Measurements from ENCODE around the gene PLA2G2F.

- no peak for TF ChIP-seq CTCF (IDR thresholded peaks at IDR 0.05)
- TF ChIP-seq RAD21 (conservative IDR thresholded peaks at IDR 0.05 in 1 of 2, IDR thresholded peaks at IDR 0.05 in 1 of 2): no peak
- TF ChIP-seq POLR2A (IDR thresholded peaks at IDR 0.05; ENCODE audit: low read length): no peak
- TF ChIP-seq SREBF2 (IDR thresholded peaks at IDR 0.05): no peak
- no peak for TF ChIP-seq GATA3 (IDR thresholded peaks at IDR 0.05; ENCODE audit: borderline replicate concordance)
- TF ChIP-seq MAX (IDR thresholded peaks at IDR 0.05): no peak
- TF ChIP-seq HEYL (CRISPR knock-in tag; IDR thresholded peaks at IDR 0.05): no peak
- TF ChIP-seq REST (IDR thresholded peaks at IDR 0.05): no peak
- TF ChIP-seq PHF8 (IDR thresholded peaks at IDR 0.05; ENCODE audit: borderline replicate concordance, low read depth): no peak
- no peak for TF ChIP-seq RFX5 (IDR thresholded peaks at IDR 0.05)
- TF ChIP-seq USF2 (IDR thresholded peaks at IDR 0.05): no peak
Measured at GRCh38 chr1:20179371-20180128, 40.4 kb downstream of the PLA2G2F start.
